ENCODE measurements around the gene ATXN1.

GRCh38 chr6:16665182-16665581 lies 96.1 kb downstream of the ATXN1 start:
- TF ChIP-seq GATA3 (IDR thresholded peaks at IDR 0.05; ENCODE audit: low read depth, low read length): no peak
- TF ChIP-seq GATA2 (IDR thresholded peaks at IDR 0.05; ENCODE audit: low read depth, low read length): no peak
